HepG2 (cell line): ENCODE results near the gene STARD10. TPM values are rescaled to one million over a fixed set of nuclear protein-coding genes. Genes with fewer than 3 reads are reported as not detected.
A peak's percentile ranks its signal among the peaks of the same experiment; 100 is the strongest.

Experiments
- GABPA ChIP-seq, 2 experiments: IDR thresholded peaks; 2 replicates each; pipeline ENCODE4 v1.6.1; 2011 to 2016; ENCODE audit warnings: low read depth in 2 of 2, low read length in 1 of 2, missing biosample characterization in 1 of 2, missing genetic modification characterization in 1 of 2
- HNRNPUL1 ChIP-seq: fragments of 200-400 bp; formaldehyde crosslinking; IDR thresholded peaks from 2 replicates; pipeline ENCODE4 v1.6.1; 2017; ENCODE audit warnings: low read depth, mild to moderate bottlenecking, low read length, moderate library complexity
- HOXA3 ChIP-seq: sonication (generic); formaldehyde crosslinking; IDR thresholded peaks from 2 replicates; pipeline ENCODE4 v1.5.0; 2020; ENCODE audit warnings: missing genetic modification reagents
- MED13 ChIP-seq: sonication (generic); formaldehyde crosslinking; IDR thresholded peaks from 2 replicates; pipeline ENCODE4 v1.5.0; 2020; ENCODE audit warnings: missing genetic modification reagents
- PRMT3 ChIP-seq: sonication (generic); formaldehyde crosslinking; IDR thresholded peaks from 2 replicates; pipeline ENCODE4 v1.8.1; 2022; ENCODE audit warnings: low read depth, mild to moderate bottlenecking, moderate library complexity, missing genetic modification reagents, borderline replicate concordance
- SP4 ChIP-seq: sonication (generic); formaldehyde crosslinking; IDR thresholded peaks from 2 replicates; pipeline ENCODE4 v1.8.1; 2023; ENCODE audit warnings: mild to moderate bottlenecking, missing genetic modification reagents
- YEATS4 ChIP-seq: sonication (generic); formaldehyde crosslinking; IDR thresholded peaks from 2 replicates; pipeline ENCODE4 v1.4.0; 2020; ENCODE audit warnings: missing genetic modification reagents, borderline replicate concordance
- ZBTB1 ChIP-seq: sonication (generic); formaldehyde crosslinking; IDR thresholded peaks from 2 replicates; pipeline ENCODE4 v1.4.0; 2020; ENCODE audit warnings: missing genetic modification reagents, borderline replicate concordance
- ZC3H13 ChIP-seq: sonication (generic); formaldehyde crosslinking; IDR thresholded peaks from 2 replicates; pipeline ENCODE4 v1.8.1; 2023; ENCODE audit warnings: mild to moderate bottlenecking, missing genetic modification reagents, moderate library complexity
- ZNF205 ChIP-seq: IDR thresholded peaks from 2 replicates; pipeline ENCODE4 v1.6.1; 2018; ENCODE audit warnings: missing biosample characterization, missing genetic modification reagents
- ZNF563 ChIP-seq: sonication (generic); formaldehyde crosslinking; IDR thresholded peaks from 2 replicates; pipeline ENCODE4 v1.8.0; 2022; ENCODE audit warnings: mild to moderate bottlenecking, moderate library complexity, missing genetic modification reagents
- ZNF747 ChIP-seq: sonication (generic); formaldehyde crosslinking; IDR thresholded peaks from 2 replicates; pipeline ENCODE4 v1.8.1; 2023; ENCODE audit warnings: missing genetic modification reagents, mild to moderate bottlenecking, borderline replicate concordance
- ZNF792 ChIP-seq: IDR thresholded peaks from 2 replicates; pipeline ENCODE4 v1.6.1; 2016
- polyA plus RNA-seq, 8 experiments: library from polyadenylated mRNA; depleted of rRNA in 3 of 8; stranded (reverse) in 7 of 8; unstranded in 1 of 8; fragments of >200 nt; fragmentation: Illumina TruSeq in 4 of 8; extraction: Trizol in 4 of 8; gene quantifications; 2 replicates each; pipeline versions ENCODE4 v1.2.1 to v1.2.3, GENCODE V29; 2011 to 2016; ENCODE audit warnings: low read depth in 4 of 8, missing spikeins in 1 of 8, mixed read lengths in 1 of 8; ENCODE audit not compliant: insufficient read depth in 1 of 8
- total RNA-seq, 5 experiments: library from RNA; depleted of rRNA; stranded (reverse); fragments of >200 nt; fragmentation: Illumina TruSeq; extraction: Trizol; gene quantifications; 2 replicates each; pipeline ENCODE4 v1.2.3, GENCODE V29; 2016; ENCODE audit warnings: low read depth in 1 of 5
- TF ChIP-seq, protein P1 (sequence below): sonication (generic); formaldehyde crosslinking; conservative IDR thresholded peaks from 2 replicates; pipeline ENCODE4 v1.8.0; 2022; ENCODE audit warnings: missing genetic modification reagents
- TF ChIP-seq, protein P2 (sequence below): sonication (generic); formaldehyde crosslinking; IDR thresholded peaks from 2 replicates; pipeline ENCODE4 v1.8.1; 2023; ENCODE audit warnings: missing genetic modification reagents, inconsistent platforms, borderline replicate concordance
- TF ChIP-seq, protein P3 (sequence below): sonication (generic); formaldehyde crosslinking; IDR thresholded peaks from 2 replicates; pipeline ENCODE4 v1.8.0; 2023; ENCODE audit warnings: mild to moderate bottlenecking, missing genetic modification reagents
- TF ChIP-seq, protein P4 (sequence below): sonication (generic); formaldehyde crosslinking; IDR thresholded peaks from 2 replicates; pipeline ENCODE4 v1.8.0; 2022; ENCODE audit warnings: missing genetic modification reagents, low read depth, mild to moderate bottlenecking, borderline replicate concordance
- TF ChIP-seq, protein P5 (sequence below): sonication (generic); IDR thresholded peaks from 2 replicates; pipeline ENCODE4 v1.6.1; 2016; ENCODE audit warnings: low read depth, borderline replicate concordance
- TF ChIP-seq, protein P6 (sequence below): sonication (generic); formaldehyde crosslinking; IDR thresholded peaks from 2 replicates; pipeline ENCODE4 v1.4.0; 2020; ENCODE audit warnings: missing genetic modification reagents

STARD10 gene
- total and polyA plus RNA-seq, 2 of the 13 experiments (the other 11 are each of a cell fraction or from before 2014, with no cell fraction given) = 260 to 341 TPM

DNA sequence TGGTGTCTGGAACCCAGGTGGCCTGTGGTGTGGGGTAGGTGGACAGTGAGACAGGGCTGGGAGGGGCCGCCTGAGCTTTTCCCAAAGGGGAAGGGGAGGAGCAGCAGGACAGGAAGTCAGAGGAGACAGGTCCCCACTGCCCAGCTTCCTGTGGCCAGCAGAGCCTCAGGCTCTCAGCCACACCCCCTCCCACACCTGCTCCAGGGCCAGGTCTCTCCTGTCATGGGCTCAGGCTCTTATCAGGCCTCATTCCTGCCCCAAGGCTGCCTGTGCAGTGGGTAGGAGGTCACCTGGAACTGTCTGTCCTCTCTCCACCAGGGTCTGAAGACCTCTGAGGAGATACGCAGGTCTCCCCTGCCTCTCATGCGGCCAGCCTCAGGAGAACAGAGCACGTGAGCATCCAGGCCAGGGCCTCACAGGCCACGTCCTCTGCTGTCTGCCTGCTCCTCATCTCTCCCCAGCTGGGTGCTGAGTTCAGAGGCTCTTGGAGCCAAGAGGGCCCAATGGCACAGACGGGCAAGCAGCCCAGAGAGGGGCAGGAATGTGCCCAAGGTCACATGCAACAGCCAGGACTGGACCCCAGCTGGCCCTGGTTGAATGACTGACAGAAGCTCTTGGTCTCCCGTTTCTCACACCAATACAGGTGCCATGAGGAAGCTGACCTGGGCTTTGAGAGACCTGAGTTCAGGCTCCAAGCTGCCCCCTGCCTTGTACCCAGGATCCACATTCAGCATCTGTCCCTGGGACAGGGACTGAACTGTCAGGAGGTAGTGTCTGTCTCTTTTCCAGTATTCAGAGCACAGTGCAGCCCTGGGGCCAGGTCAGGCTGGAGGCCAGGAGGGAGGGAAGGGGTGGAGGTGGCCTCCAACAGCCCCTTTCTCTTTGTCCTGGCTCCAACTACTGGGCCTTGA is 16.7 kb downstream of the STARD10 start (continued):
- TF ChIP-seq ZBTB1 (CRISPR knock-in tag) (no peak), SP4 (CRISPR knock-in tag) (peak; percentile 32; the same call in 1 of the 2 replicates), ZNF792 (CRISPR knock-in tag) (no peak), ZNF205 (CRISPR knock-in tag) (0 out of 2 replicates have a peak, but pooled peaks have one; percentile 1), HNRNPUL1 (no peak), MED13 (CRISPR knock-in tag) (no peak), YEATS4 (CRISPR knock-in tag) (no peak), ZC3H13 (CRISPR knock-in tag) (peak; percentile 48), PRMT3 (CRISPR knock-in tag) (0 out of 2 replicates have a peak, but pooled peaks have one; percentile 35), ZNF747 (CRISPR knock-in tag) (0 out of 2 replicates have a peak, but pooled peaks have one; percentile 10), ZNF563 (0 out of 2 replicates have a peak, but pooled peaks have one; percentile 27), GABPA (IDR thresholded peaks at IDR 0.05; ENCODE audit: low read depth, low read length) (no peak), GABPA (CRISPR knock-in tag; IDR thresholded peaks at IDR 0.05; ENCODE audit: low read depth) (peak; percentile 81), HOXA3 (peak; percentile 9; the same call in 1 of the 2 replicates)
- TF ChIP-seq, protein P1, sequence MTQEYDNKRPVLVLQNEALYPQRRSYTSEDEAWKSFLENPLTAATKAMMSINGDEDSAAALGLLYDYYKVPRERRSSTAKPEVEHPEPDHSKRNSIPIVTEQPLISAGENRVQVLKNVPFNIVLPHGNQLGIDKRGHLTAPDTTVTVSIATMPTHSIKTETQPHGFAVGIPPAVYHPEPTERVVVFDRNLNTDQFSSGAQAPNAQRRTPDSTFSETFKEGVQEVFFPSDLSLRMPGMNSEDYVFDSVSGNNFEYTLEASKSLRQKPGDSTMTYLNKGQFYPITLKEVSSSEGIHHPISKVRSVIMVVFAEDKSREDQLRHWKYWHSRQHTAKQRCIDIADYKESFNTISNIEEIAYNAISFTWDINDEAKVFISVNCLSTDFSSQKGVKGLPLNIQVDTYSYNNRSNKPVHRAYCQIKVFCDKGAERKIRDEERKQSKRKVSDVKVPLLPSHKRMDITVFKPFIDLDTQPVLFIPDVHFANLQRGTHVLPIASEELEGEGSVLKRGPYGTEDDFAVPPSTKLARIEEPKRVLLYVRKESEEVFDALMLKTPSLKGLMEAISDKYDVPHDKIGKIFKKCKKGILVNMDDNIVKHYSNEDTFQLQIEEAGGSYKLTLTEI (CRISPR knock-in tag) = no peak
- TF ChIP-seq, protein P2, sequence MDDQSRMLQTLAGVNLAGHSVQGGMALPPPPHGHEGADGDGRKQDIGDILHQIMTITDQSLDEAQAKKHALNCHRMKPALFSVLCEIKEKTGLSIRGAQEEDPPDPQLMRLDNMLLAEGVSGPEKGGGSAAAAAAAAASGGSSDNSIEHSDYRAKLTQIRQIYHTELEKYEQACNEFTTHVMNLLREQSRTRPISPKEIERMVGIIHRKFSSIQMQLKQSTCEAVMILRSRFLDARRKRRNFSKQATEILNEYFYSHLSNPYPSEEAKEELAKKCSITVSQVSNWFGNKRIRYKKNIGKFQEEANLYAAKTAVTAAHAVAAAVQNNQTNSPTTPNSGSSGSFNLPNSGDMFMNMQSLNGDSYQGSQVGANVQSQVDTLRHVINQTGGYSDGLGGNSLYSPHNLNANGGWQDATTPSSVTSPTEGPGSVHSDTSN (CRISPR knock-in tag) = no peak
- TF ChIP-seq, protein P3, sequence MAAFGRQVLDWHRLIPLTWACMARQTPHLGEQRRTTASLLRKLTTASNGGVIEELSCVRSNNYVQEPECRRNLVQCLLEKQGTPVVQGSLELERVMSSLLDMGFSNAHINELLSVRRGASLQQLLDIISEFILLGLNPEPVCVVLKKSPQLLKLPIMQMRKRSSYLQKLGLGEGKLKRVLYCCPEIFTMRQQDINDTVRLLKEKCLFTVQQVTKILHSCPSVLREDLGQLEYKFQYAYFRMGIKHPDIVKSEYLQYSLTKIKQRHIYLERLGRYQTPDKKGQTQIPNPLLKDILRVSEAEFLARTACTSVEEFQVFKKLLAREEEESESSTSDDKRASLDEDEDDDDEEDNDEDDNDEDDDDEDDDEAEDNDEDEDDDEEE (CRISPR knock-in tag) = 0 out of 2 replicates have a peak, but pooled peaks have one; percentile 52
- TF ChIP-seq, protein P4, sequence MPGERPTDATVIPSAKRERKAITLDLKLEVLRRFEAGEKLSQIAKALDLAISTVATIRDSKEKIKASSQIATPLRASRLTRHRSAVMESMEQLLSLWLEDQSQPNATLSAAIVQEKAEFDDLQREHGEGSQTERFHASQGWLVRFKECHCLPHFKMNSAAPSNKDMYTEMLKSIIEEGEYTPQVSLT (CRISPR knock-in tag) = no peak
- TF ChIP-seq, protein P5, sequence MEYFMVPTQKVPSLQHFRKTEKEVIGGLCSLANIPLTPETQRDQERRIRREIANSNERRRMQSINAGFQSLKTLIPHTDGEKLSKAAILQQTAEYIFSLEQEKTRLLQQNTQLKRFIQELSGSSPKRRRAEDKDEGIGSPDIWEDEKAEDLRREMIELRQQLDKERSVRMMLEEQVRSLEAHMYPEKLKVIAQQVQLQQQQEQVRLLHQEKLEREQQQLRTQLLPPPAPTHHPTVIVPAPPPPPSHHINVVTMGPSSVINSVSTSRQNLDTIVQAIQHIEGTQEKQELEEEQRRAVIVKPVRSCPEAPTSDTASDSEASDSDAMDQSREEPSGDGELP = no peak
- TF ChIP-seq, protein P6, sequence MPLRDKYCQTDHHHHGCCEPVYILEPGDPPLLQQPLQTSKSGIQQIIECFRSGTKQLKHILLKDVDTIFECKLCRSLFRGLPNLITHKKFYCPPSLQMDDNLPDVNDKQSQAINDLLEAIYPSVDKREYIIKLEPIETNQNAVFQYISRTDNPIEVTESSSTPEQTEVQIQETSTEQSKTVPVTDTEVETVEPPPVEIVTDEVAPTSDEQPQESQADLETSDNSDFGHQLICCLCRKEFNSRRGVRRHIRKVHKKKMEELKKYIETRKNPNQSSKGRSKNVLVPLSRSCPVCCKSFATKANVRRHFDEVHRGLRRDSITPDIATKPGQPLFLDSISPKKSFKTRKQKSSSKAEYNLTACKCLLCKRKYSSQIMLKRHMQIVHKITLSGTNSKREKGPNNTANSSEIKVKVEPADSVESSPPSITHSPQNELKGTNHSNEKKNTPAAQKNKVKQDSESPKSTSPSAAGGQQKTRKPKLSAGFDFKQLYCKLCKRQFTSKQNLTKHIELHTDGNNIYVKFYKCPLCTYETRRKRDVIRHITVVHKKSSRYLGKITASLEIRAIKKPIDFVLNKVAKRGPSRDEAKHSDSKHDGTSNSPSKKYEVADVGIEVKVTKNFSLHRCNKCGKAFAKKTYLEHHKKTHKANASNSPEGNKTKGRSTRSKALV (CRISPR knock-in tag) = no peak
